Ascending aorta (tissue), 2 donors: ENCODE measurements around the gene GSDMA. TPM values are rescaled to one million over a fixed set of nuclear protein-coding genes. Genes with fewer than 3 reads are reported as not detected.

ENCODE experiments used
- DNase-seq, 2 donors: peaks; one replicate each; pipeline ENCODE4 v3.0.0-alpha.2; 2019; ENCODE audit warnings: low spot score in 2 of 2
- H3K27ac ChIP-seq, 2 donors: fragments of 200-600 bp; sonication (generic); one replicate each; pipeline ENCODE4 v1.5.1; 2016 to 2017; ENCODE audit warnings: mild to moderate bottlenecking in 1 of 2
- H3K27me3 ChIP-seq: fragments of 200-600 bp; sonication (generic); one replicate; pipeline ENCODE4 v1.5.1; 2017
- H3K36me3 ChIP-seq, 2 donors: fragments of 200-600 bp; sonication (generic); one replicate each; pipeline ENCODE4 v1.5.1; 2016
- H3K4me1 ChIP-seq, 2 donors: fragments of 200-600 bp; sonication (generic); one replicate each; pipeline ENCODE4 v1.5.1; 2016 to 2017; ENCODE audit warnings: mild to moderate bottlenecking in 1 of 2
- H3K4me3 ChIP-seq, 2 donors: fragments of 200-600 bp; sonication (generic); one replicate each; pipeline ENCODE4 v1.5.1; 2016 to 2017; ENCODE audit warnings: mild to moderate bottlenecking in 1 of 2
- H3K9me3 ChIP-seq, 2 donors: fragments of 200-600 bp; sonication (generic); one replicate each; pipeline ENCODE4 v1.5.1; 2016
- CTCF ChIP-seq, 3 experiments: fragments of 200-600 bp in 2 of 3; fragments of 450-650 bp in 1 of 3; sonication (generic) in 2 of 3; IDR thresholded peaks; one replicate each; pipeline ENCODE4 v1.5.1; 2016 to 2019; ENCODE audit warnings: antibody characterized with exemption in 3 of 3, mild to moderate bottlenecking in 1 of 3, moderate library complexity in 1 of 3
- intact Hi-C: fragments of 100-400 bp; cut with DNase I; formaldehyde crosslinking; loops from one replicate; pipeline ENCODE4 v1.15.1; 2023
- total RNA-seq: library from RNA; depleted of rRNA; stranded (reverse); fragments of >200 nt; gene quantifications from one replicate; pipeline ENCODE4 v1.1.0, GENCODE V29; 2016

GSDMA gene
- total RNA-seq, 1 donor from 2014 or later: not detected

- Histone ChIP-seq H3K4me3 (no peak overlapping the region), H3K4me1 (peaks cover 0 to 6% of the 10 kb centered on the region in 2 donors), H3K27me3 (no peaks in the 10 kb centered on the region), H3K9me3 (no peaks in the 10 kb centered on the region), H3K27ac (no peak overlapping the region), H3K36me3 (no peaks in the 10 kb centered on the region)
- intact Hi-C loops: no loop called here
- DNase-seq: no peak
- TF ChIP-seq CTCF (IDR thresholded peaks at IDR 0.05): no peak
Observed at GRCh38 chr17:39935909-39936308, 26.9 kb upstream of the GSDMA start.

- no peaks in the 10 kb centered on the region for H3K27me3 ChIP-seq
- H3K4me3 ChIP-seq: no peak overlapping the region
- no peak for DNase-seq
- H3K9me3 ChIP-seq: no peaks in the 10 kb centered on the region
- H3K4me1 ChIP-seq: peaks cover 0 to 6% of the 10 kb centered on the region in 2 donors
- H3K36me3 ChIP-seq: no peaks in the 10 kb centered on the region
- H3K27ac ChIP-seq: no peak overlapping the region
- intact Hi-C loops: no loop called here
- TF ChIP-seq CTCF (IDR thresholded peaks at IDR 0.05): no peak
Observed at GRCh38 chr17:39937447-39937846, 25.4 kb upstream of the GSDMA start.

- no peaks in the 10 kb centered on the region for H3K27me3 ChIP-seq
- DNase-seq: no peak
- H3K36me3 ChIP-seq: no peaks in the 10 kb centered on the region
- intact Hi-C loops: no loop called here
- peaks cover 0 to 6% of the 10 kb centered on the region in 2 donors for H3K4me1 ChIP-seq
- H3K4me3 ChIP-seq: no peak overlapping the region
- TF ChIP-seq CTCF (IDR thresholded peaks at IDR 0.05): no peak
- no peak overlapping the region for H3K27ac ChIP-seq
- H3K9me3 ChIP-seq: no peaks in the 10 kb centered on the region
Observed at GRCh38 chr17:39938140-39938869, 24.5 kb upstream of the GSDMA start.

- peaks cover 0 to 2% of the 10 kb centered on the region in 2 donors for H3K4me1 ChIP-seq
- no peak for TF ChIP-seq CTCF (IDR thresholded peaks at IDR 0.05)
- H3K27me3 ChIP-seq: no peaks in the 10 kb centered on the region
- H3K36me3 ChIP-seq: no peaks in the 10 kb centered on the region
- no peaks in the 10 kb centered on the region for H3K9me3 ChIP-seq
- no peak overlapping the region for H3K27ac ChIP-seq
- H3K4me3 ChIP-seq: no peak overlapping the region
- intact Hi-C loops: no loop called here
- no peak for DNase-seq
Observed at GRCh38 chr17:39939106-39939505, 23.7 kb upstream of the GSDMA start.

GRCh38 chr17:39939588-39940419 is 23.0 kb upstream of the GSDMA start:
- DNase-seq: no peak
- no peaks in the 10 kb centered on the region for H3K36me3 ChIP-seq
- no peak for TF ChIP-seq CTCF (IDR thresholded peaks at IDR 0.05)
- intact Hi-C loops: no loop called here
- H3K27me3 ChIP-seq: no peaks in the 10 kb centered on the region
- no peaks in the 10 kb centered on the region for H3K9me3 ChIP-seq
- no peak overlapping the region for H3K4me3 ChIP-seq
- no peak overlapping the region for H3K27ac ChIP-seq
- H3K4me1 ChIP-seq: no peaks in the 10 kb centered on the region
